DMS 273 (cell line): ENCODE results near the gene LRRN4CL.
"Not testable (repeated sequence)": the region's sequence is repeated elsewhere in the genome, so short reads cannot be mapped to it uniquely, and the experiment has no call there.

Experiments used
- DNase-seq: peaks from one replicate; lab custom pipeline; 2025; ENCODE audit not compliant: unreplicated experiment; lab: John Stamatoyannopoulos, UW

LRRN4CL gene

DNA sequence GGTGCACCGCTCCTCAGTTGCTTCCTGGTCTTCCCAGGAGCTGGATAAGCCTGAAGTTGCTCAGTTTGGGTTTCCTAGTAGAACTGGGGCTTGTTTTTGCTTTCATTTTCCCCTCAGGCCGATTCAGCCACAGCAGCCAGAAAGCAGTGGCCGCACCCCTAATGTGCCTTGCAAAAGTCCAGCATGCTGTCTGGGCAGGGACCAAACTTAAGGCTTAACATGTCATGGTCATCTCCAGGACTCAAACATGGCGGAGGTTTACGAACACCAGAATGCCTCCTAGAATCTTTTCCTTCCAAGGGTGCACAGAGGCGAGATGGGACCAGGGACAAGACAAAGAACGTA, 20.6 kb upstream of the LRRN4CL start:
- peak; percentile 63 for DNase-seq

DNA sequence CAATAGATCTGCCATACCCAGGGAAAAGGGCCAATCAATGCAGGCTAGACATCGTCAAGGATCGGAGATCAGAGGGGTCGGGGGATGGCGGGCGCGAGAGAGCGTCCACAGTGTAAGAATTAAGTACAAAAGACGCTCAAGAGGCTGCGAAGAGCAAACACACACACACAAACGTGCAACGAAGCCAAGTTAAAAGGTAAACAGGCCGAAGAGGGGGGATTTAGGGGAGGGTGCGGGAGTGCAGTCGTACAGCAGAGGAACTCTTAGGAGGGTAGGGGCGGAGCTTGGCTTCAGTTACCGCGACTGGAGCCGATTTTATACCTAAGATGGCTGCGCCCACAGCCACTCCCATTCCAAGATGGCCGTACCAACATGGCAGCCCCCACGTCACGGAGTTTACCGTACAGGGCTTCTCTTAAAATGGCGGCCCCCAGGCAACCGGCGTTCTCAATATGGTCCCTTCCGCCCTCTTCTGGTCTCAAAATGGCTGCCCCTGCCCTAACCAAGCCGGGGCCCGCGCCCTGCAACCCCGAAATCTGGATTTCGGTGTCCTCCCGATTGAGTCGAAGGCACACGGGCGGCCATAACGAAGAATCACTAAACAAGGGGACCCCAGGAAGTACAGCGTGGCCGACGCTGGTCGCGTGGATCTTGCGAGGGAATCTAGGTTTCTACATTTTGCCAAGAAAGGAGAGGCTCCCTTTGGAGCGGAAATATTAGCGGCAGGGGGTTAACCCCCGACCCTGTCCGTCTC, 20.1 kb upstream of the LRRN4CL start:
- peak; percentile 98 for DNase-seq

DNA sequence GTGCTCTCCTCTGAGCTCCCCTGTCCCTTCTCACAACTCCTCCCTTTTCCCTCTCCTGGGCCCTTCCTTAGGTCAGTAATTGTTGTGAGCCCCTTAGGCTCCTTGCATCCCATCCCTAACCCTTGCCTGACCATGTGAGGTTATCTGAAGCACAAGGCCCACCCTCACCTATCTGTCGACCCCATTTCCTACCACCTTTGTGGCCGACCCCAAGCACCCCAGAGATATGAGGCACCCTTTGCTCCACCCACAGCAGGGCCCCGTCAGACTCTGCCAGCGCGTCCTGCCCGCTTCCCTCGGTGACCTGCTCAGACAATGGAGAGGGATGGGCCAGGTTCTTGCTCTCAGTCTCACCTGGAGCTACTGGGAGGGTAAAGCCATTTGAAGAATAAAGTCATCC, 19.5 kb upstream of the LRRN4CL start:
- DNase-seq: no peak

DNA sequence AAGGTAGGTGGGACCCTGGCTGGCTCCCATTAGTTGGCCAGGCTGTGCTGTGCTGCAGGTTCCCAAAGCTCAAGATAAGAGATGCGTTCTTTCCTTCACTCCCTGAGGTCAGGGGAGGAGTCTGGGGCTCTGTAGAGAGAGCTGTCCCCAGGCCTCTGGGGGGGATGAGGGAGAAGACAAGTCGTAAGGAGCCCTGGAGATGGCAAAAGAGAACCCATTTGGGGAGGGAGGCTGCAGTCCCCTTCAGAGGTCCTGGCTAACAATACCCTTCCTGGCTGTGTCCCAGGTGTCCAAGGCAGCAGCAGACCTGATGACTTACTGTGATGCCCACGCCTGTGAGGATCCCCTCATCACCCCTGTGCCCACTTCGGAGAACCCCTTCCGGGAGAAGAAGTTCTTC, 19.1 kb upstream of the LRRN4CL start:
- no peak for DNase-seq

DNA sequence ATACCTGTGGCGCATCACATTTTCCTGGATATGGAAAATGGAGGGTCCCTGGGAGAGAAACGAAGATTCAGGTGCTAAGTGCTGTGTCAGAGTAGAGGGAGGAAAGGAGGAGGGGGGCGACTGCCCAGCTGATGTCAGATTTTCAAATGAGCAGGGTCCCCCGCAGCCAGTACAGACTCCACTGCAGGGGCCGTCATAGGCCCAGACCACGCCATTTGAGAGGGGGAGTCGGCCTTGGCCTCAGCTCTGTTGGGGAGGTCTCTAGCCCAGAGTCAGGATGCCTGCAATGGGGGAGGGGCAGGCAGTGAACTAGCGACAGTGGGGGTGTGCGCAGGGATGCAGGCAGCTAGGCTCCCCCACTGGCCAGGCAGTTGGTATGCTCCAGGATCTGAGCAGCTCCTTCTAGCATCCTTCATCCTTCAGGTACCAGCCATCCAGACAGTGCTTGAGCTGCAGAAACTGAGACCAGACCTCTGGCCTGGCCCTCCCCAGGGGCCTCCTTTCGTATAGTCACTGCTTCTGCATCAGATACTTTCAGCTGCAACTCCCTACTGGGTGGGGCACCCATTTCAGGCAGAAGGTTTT, 18.0 kb upstream of the LRRN4CL start, which contains the start of the genes BSCL2 and GNG3:
Gene BSCL2 (minus strand): TSS at position 148 of the 585 bp plus-strand sequence. CDS start 229 bp downstream, outside the sequence.
Gene GNG3 (plus strand): TSS at position 400 of the 585 bp plus-strand sequence. CDS start 620 bp downstream, outside the sequence.
- peak; percentile 30 for DNase-seq

DNA sequence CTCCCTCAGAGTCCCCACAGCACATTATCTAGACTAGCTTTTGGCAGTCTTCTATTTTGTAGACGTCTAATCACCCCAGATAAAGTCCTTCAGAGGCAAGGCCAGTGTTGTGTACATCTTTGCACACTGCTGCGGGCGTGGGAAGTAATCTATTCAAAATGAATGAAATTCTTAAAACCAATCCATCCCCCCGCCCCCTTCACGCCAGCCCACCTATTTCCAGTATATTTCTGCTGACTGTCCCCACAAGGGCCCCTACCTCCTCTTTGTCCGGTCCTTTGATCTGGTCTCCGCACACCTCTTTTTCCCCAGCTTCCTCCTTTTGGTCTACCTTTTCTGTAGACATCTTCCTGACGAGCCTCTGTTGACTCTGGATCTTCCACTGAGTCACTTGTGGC, 17.5 kb upstream of the LRRN4CL start:
- DNase-seq: no peak

DNA sequence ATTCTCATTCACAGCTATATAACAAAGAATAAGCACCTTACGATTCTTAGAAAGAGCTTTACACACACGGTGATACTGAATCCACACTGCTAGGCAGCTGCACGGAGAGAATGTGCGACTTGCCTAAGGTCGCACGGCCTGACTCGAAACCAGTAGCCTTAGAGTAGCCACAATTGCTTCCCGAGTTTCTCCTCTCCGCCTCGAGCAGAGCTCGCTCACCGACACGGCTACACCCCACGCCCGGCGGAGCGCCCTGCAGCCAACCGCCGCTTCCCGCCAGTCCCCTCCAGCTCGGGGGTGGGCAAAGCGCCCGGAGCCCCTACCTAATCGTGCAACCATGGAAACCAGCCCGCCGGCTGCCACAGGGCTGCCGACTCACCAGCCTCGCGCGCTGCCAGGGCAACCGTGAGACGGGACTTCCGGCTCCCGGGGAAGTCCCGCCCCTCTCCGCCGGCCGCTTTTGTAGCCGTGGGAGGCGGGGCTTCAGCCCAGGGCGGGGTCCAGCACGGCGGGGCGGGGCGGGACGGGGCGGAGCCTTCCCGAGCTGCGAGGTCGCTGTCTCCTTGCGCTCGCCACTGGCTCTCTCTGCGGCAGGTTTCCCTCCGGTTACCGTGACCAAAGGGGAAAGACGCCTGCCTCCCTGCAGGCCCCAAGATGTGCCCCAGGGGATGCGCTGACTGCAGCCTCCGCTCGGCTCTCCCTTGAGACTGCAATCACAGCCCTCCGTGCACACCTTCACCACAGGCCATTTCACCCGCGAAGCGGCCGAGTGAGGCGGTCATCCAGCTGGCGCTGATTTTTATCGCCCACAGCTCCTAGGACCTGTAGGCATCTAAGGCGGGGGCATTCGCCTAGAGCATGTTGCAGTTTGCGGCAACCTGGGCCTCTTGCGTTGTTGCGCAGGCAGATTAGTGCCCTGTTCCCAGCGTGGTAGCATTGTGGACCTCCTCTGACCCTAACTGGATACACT, 16.8 kb upstream of the LRRN4CL start:
- peak; percentile 96 for DNase-seq

DNA sequence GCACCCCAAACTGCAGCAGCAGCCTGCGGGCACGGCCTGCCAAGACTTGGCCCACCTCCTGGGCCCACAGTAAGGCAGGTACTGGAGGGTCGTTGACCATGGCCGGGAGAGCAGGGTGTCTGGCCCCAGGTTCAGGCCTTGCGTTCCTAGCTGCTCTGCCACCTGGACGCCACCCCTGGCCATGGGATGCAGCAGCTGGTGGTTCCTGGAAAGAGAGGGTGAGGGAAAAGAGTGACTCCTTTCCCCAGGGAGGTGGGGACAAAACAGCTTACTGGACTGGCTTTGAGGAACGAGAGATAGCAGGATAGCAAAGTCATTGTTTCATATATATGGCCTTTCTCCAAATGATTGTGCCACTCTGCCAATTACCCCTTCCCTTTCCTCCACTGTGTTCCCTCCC, 16.1 kb upstream of the LRRN4CL start:
- peak; percentile 45 for DNase-seq

DNA sequence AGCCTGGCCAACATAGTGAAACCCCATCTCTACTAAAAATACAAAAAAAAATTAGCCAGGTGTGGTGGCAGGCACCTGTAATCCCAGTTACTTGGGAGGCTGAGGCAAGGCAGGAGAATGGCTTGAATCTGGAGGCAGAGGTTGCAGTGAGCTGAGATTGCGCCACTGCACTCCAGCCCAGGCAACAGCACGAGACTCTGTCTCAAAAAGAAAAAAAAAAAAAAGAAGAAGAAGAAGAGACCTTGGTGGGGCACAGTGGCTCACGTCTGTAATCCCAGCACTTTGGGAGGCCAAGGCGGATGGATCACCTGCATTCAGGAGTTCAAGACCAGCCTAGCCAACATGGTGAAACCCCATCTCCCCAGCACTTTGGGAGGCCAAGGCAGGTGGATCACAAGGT, 14.6 kb upstream of the LRRN4CL start:
- DNase-seq: not testable (repeated sequence)

DNA sequence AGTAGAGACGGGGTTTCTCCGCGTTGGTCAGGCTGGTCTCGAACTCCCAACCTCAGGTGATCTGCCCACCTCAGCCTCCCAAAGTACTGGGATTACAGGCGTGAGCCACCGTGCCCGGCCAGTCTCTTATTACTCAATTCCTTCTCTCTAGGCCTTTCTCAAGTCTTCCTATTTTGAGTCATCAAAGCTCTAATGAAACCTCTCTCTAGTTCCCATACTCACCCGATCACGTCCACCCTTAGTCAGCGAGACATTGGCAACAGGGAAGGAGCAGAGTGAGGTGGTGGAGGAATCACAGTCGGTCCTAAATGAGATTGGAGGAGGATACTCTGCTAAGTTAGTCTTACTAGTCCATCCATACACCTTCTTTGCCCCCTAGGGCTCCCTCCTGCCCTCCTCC, 12.9 kb upstream of the LRRN4CL start:
- DNase-seq: no peak

DNA sequence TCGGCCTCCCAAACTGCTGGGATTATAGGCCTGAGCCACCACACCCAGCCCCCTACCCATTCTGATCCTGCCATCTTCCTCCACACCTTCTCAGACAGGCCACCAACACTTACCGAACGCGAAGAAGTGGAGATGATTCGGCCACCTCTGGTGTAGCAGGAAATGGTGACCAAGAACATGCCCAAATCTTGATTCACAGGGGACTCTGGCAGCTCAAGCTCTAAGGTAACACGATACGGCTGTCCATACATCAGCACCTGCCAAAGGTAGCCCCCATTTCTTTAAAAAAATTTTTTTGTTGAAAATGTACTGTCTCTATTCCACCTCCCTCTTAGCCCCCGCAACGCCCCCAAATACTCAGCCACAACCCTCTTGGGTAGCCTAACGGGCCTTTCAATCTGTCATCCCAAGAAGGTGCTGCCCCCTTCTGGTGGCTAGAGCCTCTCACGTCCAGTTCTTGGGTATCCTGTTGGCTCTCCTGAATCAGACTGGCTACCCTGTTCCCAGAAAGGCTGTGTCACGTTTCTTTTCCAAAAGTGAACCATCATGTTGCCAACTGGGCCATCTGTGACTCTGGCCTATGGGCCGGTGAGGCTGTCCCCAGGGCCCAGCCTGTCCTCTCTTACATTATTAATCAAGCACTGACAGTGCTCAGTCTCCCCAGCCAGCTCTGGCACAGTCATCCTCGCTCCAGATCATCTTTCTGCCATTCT, 5.3 kb upstream of the LRRN4CL start:
- DNase-seq: peak; percentile 84

DNA sequence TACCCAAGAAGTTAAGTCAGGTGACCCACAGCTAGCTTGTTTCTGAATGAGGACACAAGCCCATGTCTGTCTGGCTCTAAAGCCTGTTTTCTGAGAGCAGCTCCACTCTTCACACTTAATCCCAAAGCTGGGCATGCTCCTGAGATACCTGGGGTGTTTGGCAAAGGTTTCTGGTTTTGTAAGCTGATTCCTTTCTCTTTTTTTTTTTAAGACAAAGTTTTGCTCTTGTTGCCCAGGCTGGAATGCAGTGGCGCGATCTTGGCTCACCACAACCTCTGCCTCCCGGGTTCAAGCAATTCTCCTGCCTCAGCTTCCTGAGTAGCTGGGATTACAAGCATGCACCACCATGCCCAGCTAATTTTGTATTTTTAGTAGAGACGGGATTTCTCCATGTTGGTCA, 4.3 kb upstream of the LRRN4CL start:
- DNase-seq: not testable (repeated sequence)

DNA sequence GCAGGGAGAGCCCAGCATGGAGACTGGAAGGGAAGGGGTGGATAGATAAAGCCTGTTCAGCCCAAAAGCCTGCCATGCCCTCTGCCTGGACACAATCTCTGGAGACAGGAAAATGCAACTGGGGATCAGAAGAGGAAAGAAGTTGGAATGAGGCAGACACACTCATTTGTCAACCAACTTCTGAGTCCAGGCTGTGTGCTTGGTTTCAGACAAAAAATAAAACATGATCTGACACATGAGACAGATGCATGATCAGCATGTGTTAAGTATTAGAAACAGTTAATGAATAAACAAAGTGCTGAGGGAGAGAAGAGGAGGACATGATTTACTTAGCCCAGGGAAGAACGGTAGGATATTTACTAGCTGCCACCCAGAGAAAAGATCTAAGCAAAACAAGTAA, 839 bp downstream of the LRRN4CL start:
- DNase-seq: no peak

DNA sequence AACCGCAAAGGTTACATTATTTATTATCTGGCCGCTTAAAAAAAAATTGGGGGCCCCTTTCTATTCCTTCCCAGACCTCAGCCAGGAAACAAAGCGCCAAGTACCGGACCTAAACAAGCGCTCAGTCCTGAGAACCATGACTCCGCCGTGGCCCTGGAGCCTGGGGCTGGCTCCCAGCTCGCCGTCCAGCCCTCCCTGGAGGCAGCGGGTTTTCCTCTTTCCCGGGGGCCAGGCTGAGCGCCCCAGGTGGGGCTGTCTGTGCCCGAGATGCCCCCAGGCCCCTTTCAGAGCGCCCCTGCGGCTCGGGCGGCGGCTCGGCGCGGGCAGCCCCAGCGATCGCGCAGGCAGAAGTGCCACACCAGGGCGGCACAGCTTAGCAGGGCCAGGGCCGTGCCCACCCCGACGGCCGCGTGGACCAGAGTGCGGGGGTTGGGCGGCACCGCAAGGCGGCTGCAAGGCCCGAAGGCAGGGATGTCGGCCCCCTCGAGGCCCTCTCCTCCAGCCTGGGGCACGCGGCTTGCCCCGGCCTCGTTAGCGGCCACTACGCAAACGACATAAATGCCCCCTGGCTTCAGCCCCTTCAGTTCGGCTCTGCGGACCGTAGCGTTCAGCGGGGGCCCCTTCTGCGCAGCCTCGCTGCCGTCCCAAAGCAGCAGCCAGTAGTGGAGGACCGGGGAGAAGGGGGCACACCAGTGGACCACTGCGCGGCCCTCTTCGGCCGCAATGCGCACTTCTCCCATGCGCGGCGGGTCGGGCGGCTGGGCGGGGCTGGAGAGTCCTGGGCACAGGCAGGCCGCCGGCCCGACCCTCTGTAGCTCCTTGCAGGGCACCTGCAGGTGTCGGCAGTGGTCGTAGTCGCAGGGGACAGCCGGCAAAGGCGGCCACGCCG, 1.6 kb downstream of the LRRN4CL start:
- no peak for DNase-seq

DNA sequence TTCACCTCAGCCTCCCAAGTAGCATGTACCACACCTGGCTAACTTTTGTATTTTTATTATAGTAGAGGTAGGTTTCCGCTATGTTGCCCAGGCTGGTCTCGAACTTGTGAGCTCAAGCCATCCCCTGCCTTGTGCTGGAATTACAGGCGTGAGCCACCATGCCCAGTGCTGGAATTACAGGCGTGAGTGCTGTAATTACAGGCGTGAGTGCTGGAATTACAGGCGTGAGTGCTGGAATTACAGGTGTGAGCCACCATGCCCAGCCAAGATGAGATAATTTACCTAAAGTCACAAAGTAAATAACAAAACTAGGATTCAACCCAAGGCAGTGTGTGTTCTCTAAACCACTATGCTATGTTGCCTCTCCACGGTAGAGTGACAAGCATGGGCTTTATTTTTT, 6.8 kb downstream of the LRRN4CL start:
- no peak for DNase-seq

DNA sequence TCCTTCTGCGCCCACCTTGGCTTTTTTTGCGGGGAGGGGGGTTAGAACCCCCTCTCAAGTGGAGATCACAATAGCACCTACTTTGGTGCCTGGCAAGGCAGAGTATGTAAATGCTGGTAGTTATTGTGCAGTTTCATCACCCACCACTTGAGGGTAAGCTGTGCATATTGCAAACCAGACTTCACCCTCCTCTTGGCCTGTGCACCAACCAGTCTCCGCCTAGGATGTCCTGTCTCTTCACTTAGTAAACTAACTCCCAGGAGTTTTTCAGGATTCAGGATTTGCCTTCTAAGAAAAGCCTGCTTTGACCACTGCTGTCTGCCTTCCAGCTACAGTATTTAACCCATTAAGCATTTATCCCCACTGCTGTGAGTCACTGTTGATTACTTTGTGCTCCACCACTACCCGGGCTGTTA, 8.5 kb downstream of the LRRN4CL start:
- DNase-seq: peak; percentile 79

DNA sequence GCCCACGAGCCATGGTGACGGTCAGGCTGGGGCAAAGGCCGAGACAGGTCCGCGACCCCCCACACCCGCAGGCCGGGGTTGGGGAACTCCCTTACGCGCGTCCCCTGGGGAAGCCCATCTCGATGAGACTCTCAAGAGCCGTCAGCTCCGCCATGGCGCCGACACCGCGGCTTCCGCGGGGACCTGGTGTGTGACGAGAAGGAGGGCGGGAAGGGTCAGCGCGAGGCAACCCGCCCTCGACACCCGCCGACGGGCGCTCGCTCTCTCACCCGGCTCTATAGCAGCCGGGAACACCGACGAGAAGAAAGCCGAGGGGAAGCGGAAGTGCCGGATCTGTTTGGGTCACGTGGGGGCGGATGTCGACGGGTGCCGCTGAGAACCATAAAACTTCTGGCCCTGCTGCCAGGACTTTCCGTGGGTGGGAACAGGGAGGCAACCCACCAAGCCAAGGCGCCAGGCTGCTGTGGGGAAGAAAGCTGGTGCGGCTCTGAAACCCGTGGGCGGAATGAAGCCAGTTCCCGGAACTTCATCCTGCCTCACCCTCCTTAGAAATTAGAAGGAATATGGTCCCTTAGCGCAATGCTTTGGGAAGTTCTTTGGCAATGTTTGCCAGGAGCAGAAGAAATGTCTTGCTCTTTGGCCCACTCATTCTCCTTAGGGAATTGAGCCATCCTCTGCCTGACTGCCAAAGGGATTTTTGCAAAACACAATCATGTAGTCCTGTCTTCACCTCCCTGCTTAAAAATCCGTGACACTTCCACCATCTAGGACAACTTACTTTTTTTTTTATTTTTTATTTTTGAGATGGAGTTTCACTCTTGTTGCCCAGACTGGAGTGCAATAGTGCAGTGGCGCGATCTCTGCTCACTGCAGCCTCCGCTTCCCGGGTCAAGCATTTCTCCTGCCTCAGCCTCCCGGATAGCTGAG, 10.3 kb downstream of the LRRN4CL start, which contains the start of gene UBXN1:
Gene UBXN1 (minus strand): TSS at position 304 of the 927 bp plus-strand sequence. CDS start 150 bp downstream, at position 154.
- DNase-seq: peak; percentile 92

DNA sequence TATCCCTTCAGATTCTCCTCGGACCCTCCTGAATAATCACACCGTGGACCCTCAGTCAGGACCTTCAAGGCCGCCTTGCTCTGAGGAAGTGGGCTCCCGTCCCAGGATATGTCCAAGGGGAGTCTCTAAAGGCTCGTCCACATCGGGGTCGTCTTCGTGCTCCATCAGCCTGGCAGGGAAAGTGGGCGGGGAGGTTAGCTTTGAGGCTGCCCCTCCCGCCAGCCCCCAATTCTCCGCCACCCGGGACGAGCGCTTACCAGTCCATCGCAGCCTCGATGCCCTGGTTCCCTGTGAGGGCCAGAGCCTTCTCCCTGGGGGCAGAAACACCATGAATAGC, 10.9 kb downstream of the LRRN4CL start:
- peak; percentile 53 for DNase-seq

DNA sequence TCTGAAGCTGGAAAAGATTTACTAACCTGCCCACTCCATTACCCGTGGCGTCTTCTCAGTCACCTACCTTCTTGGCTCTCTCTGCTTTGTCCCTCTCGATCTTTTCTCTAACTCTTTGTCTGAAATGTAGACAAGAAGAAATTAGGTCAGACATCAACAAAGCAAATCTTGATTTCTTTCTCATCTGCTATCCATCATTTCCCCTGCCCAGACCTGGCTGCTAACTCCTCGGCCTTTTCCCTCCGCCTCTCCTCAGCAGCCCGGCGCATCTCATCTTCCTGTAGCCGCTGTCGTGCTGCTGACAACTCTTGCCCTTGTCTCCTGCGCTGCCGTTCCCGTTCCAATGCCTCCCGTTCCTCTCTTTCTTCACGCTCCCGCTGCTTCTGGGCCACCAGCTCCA, 11.6 kb downstream of the LRRN4CL start:
- DNase-seq: no peak
